GM12891 (cell line): ENCODE data around the gene GREB1.

ENCODE experiments used
- DNase-seq: peaks from one replicate; pipeline ENCODE4 v3.0.0; 2011; ENCODE audit warnings: low spot score; ENCODE audit not compliant: insufficient read length
- FAIRE-seq: peaks from 2 replicates; lab custom pipeline; 2011; peaks lifted over from hg19 to GRCh38; lab: Jason Lieb, UNC
- PAX5 ChIP-seq: IDR thresholded peaks from 2 replicates; pipeline ENCODE4 v1.6.1; 2011; ENCODE audit warnings: low read length, moderate library complexity, mild to moderate bottlenecking; ENCODE audit not compliant: insufficient read depth, severe bottlenecking
- POLR2A ChIP-seq: IDR thresholded peaks from 2 replicates; pipeline ENCODE4 v1.6.1; 2011; ENCODE audit warnings: low read depth, low read length, control low read depth
- POLR2AphosphoS5 ChIP-seq: IDR thresholded peaks from 2 replicates; pipeline ENCODE4 v1.6.1; 2011; ENCODE audit warnings: low read depth, low read length, control low read depth
- POU2F2 ChIP-seq: IDR thresholded peaks from 2 replicates; pipeline ENCODE4 v1.6.1; 2011; ENCODE audit warnings: low read depth, mild to moderate bottlenecking, control low read depth, low read length, moderate library complexity
- SPI1 ChIP-seq: IDR thresholded peaks from 2 replicates; pipeline ENCODE4 v1.6.1; 2011; ENCODE audit warnings: low read depth, low read length, control low read depth
- TAF1 ChIP-seq: IDR thresholded peaks from 2 replicates; pipeline ENCODE4 v1.6.1; 2011; ENCODE audit warnings: low read depth, low read length, control low read depth

The GREB1 gene

GRCh38 chr2:11592671-11593574 is 59.1 kb downstream of the GREB1 start:
- DNase-seq (no peak), FAIRE-seq (no peak)
- TF ChIP-seq SPI1 (no peak), POU2F2 (no peak), PAX5 (no peak), POLR2AphosphoS5 (no peak)

DNA sequence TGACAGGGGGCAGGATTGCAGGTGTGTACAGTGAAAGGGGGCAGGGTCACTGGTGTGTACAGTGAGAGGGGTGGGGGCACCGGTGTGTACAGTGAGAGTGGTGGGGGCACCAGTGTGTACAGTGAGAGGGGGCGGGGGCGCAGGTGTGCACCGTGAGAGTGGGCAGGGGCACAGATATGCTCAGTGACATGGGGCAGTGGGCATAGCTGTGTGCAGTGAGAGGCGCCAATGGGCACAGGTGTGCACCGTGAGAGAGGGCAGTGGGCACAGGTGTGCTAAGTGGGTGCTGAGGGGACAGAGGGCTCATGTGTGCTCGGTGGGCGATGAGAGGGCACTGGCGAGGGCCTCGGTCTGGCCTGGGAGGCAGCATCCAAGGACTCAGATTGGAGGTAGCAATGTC is 63.0 kb downstream of the GREB1 start:
- TF ChIP-seq POU2F2: no peak
- DNase-seq (no peak), FAIRE-seq (no peak)

GRCh38 chr2:11597538-11598225 is 63.8 kb downstream of the GREB1 start:
- FAIRE-seq (no peak), DNase-seq (no peak)
- TF ChIP-seq TAF1 (no peak), POLR2A (no peak), POU2F2 (no peak), SPI1 (no peak)

- TF ChIP-seq TAF1 (no peak), POU2F2 (no peak), PAX5 (no peak), POLR2A (no peak), POLR2AphosphoS5 (no peak), SPI1 (no peak)
- FAIRE-seq (no peak), DNase-seq (no peak)
Observed at GRCh38 chr2:11598228-11598731, 64.4 kb downstream of the GREB1 start.

GRCh38 chr2:11602563-11603204 is 68.8 kb downstream of the GREB1 start:
- TF ChIP-seq POLR2AphosphoS5: no peak
- no peak for TF ChIP-seq POU2F2
- TF ChIP-seq TAF1: no peak
- TF ChIP-seq SPI1: no peak
- TF ChIP-seq POLR2A: no peak
- no peak for TF ChIP-seq PAX5
- FAIRE-seq (no peak), DNase-seq (no peak)

DNA sequence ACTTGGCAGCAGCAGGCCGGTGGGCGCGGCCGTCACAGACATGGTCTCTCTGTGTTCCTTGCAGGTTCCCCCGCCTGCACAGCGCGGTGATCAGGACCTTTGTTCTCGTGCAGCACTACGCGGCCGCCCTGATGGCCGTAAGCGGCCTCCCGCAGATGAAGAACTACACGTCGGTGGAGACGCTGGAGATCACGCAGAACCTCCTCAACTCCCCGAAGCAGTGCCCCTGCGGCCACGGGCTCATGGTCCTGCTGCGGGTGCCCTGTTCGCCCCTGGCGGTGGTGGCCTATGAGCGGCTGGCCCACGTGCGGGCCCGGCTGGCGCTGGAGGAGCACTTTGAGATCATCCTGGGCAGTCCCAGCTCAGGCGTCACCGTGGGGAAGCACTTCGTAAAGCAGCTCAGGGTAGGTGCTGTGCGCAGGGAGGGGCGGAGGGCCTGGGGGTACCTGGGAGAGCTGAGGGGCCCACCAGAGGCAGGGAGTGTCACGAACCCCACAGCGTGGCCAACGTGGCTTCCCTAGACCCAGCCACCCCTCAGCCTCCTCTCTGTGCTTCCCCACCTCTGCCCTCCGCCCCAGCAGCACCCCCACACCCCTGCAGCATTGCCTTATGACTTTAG is 76.9 kb downstream of the GREB1 start:
- TF ChIP-seq POLR2A (no peak), POU2F2 (no peak), POLR2AphosphoS5 (no peak), PAX5 (no peak), TAF1 (no peak), SPI1 (no peak)
- DNase-seq: no peak
- FAIRE-seq: no peak

GRCh38 chr2:11611251-11611650 is 77.4 kb downstream of the GREB1 start:
- FAIRE-seq (no peak), DNase-seq (no peak)
- TF ChIP-seq POU2F2 (no peak), SPI1 (no peak), POLR2A (no peak), PAX5 (no peak), TAF1 (no peak), POLR2AphosphoS5 (no peak)

DNA sequence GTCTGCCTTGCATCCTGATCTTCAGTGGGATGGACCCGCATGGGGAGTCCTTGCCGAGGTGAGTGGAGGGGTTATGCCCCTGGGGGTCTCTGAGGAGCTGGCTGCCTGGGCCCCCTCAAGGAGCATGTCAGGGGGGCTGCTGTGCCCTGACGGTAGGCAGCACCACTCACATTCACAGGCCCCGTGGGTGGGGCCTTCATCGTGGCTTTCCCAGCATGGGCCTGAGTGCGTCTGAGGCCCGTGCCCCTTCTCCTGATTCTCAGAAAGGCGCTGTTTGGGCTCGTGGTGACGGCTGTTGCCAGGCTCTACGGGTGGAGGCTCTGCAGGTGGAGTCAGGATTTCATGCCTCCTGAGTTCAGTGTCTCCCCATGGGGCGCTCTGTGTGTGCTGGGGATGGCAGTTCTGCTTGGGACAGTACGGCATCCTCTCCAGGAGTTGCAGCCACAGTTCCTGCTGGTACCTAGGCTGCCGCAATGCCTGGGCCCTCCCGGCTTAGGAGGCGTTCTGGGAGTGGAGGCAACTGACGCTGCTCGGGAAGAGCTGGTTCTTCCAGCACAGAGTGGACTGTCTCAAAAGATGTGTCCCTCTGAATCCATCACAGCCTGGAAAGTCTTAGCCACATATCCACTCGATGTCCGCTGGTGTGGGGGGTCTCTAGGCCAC is 78.8 kb downstream of the GREB1 start:
- FAIRE-seq (no peak), DNase-seq (no peak)
- TF ChIP-seq TAF1: no peak
- TF ChIP-seq POLR2A: no peak
- no peak for TF ChIP-seq SPI1
- TF ChIP-seq POU2F2: no peak

- TF ChIP-seq POLR2AphosphoS5: no peak
- no peak for TF ChIP-seq SPI1
- TF ChIP-seq POU2F2: no peak
- no peak for TF ChIP-seq TAF1
- TF ChIP-seq PAX5: no peak
- TF ChIP-seq POLR2A: no peak
- DNase-seq (no peak), FAIRE-seq (no peak)
Observed at GRCh38 chr2:11613297-11613696, 79.5 kb downstream of the GREB1 start.
